ENCODE measurements around the gene COQ8A.
A peak's percentile ranks its signal among the peaks of the same experiment; 100 is the strongest.

COQ8A gene

DNA sequence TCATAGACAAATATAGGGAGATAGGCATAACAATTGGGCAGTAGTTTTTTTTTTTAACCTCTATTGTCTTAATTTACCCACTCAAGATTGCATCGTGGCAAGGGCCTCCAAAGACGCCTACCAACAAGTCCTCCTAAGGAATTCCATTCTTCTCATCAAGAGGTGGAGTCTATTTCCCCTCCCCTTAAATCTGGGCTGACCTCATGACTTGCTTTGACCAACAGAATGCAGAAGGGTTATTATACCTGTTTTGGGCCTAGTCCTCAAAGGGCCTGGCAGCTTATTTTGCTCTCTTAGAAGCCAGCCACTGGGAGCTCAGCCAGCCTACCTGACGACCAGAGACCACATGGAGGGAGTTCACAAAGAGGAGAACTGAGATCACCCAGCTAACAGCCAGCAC lies 92.3 kb downstream of the COQ8A start:
- DNase-seq, result no peak

- no peak for DNase-seq
Measured at GRCh38 chr1:227033880-227034279, 93.8 kb downstream of the COQ8A start.

DNA sequence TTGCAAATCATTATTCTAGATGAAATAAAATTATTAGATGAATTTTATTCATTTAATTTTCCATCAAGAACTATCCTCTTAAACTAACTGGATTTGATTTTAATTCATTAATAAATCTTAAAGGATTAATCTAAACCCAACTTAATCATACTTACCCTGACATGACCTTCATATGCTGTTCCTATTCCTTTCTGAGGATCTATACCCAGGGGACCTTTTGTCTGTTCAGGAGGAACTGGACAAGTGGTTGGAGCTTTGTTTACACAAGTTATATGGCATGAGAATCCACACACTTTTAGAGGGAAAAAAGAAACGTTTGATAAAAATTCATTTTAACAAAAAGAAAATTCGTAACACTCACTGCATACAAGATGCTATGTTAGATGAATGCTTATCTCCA lies 95.2 kb downstream of the COQ8A start:
- DNase-seq, result peak; percentile 48 to 86

DNA sequence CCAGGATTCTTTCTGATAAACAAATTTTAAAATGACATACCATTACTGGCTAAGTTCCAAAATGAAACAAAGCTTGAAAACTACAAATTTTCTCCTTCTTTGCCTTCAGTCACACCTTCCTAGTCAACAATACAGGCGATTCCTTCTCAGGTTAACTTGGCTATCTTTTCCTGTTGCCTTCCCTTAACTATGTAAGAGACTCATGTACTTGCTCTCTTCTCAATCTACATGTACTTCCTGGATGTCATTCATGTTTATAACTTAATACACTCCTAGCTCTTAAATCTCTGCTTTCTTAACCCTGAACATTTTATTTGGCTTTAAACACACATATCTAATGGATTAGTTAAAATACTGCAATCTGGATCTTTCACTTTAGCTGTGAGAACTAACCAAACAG lies 97.0 kb downstream of the COQ8A start:
- DNase-seq, result no peak

Data from NCI-H524 (cell line).